Heart left ventricle (tissue), 13 donors: ENCODE results near the gene SV2B.

ENCODE experiments used
- POLR2A ChIP-seq, 2 donors: fragments of 450-650 bp; IDR thresholded peaks; one replicate each; pipeline ENCODE4 v1.6.1; 2017; ENCODE audit warnings: antibody characterized with exemption in 2 of 2, mild to moderate bottlenecking in 2 of 2, moderate library complexity in 2 of 2
- TF ChIP-seq, protein P1 (sequence below), 12 donors: fragments of 200-600 bp; sonication (generic) in 4 of 12; IDR thresholded peaks; one replicate each; pipeline versions ENCODE4 v1.5.0 to v1.8.0; 2018 to 2022; ENCODE audit warnings: antibody characterized with exemption in 12 of 12, mild to moderate bottlenecking in 5 of 12
- donor health status: ischemic (EF 13 %, LVEDD 7.1; RV severe dilation, severe dysfunction).
- donor health status: DM: no; HTN: yes; CAD: no.
- donor health status: DM: no; HTN: no; CAD: no.
- donor health status: ischemic (EF 25% LVEDD 6.9; RV normal size, moderate dysfunction).
- donor health status: ischemic (EF 25% LVEDD 5.7; RV mildly dilated, moderate dysfunction).
- donor health status: ischemic (EF 35%, LVEDD 5.7; RV mildly dilated, moderate dysfunction).
- donor health status: nonischemic (EF 11% LVEDD 7.7; RV severe dilation, severe dysfunction).
- donor health status: DM: yes; HTN: yes; CAD: no.
- donor health status: PGD.
- donor health status: ischemic (EF 29% LVEDD 5.4; RV normal size, mild dysfunction).
- donor health status: nonischemic (EF 23%, LVEDD 6.1; RV moderate dilation, normal function).

GRCh38 chr15:91302588-91303439 lies 202.8 kb downstream of the SV2B start:
- no peak for TF ChIP-seq POLR2A (IDR thresholded peaks at IDR 0.05)
- TF ChIP-seq, protein P1, sequence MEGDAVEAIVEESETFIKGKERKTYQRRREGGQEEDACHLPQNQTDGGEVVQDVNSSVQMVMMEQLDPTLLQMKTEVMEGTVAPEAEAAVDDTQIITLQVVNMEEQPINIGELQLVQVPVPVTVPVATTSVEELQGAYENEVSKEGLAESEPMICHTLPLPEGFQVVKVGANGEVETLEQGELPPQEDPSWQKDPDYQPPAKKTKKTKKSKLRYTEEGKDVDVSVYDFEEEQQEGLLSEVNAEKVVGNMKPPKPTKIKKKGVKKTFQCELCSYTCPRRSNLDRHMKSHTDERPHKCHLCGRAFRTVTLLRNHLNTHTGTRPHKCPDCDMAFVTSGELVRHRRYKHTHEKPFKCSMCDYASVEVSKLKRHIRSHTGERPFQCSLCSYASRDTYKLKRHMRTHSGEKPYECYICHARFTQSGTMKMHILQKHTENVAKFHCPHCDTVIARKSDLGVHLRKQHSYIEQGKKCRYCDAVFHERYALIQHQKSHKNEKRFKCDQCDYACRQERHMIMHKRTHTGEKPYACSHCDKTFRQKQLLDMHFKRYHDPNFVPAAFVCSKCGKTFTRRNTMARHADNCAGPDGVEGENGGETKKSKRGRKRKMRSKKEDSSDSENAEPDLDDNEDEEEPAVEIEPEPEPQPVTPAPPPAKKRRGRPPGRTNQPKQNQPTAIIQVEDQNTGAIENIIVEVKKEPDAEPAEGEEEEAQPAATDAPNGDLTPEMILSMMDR (IDR thresholded peaks at IDR 0.05): peak; percentile 64 to 84 (median 74)
